Stomach (tissue), 4 donors: ENCODE measurements around the gene CCDC138.

Source experiments
- CTCF ChIP-seq, 7 experiments: fragments of 450-650 bp in 4 of 7; fragments of 200-600 bp in 3 of 7; sonication (generic) in 3 of 7; IDR thresholded peaks; one replicate each; pipeline ENCODE4 v1.5.1; 2016 to 2019; ENCODE audit warnings: antibody characterized with exemption in 7 of 7, control low read depth in 2 of 7, mild to moderate bottlenecking in 1 of 7
- EP300 ChIP-seq: sonication (generic); formaldehyde crosslinking; IDR thresholded peaks from one replicate; pipeline ENCODE4 v1.6.1; 2017; ENCODE audit warnings: antibody characterized with exemption
- POLR2A ChIP-seq, 4 donors: fragments of 450-650 bp; IDR thresholded peaks; one replicate each; pipeline ENCODE4 v1.6.1; 2016; ENCODE audit warnings: antibody characterized with exemption in 4 of 4, control low read depth in 2 of 4, mild to moderate bottlenecking in 1 of 4, moderate library complexity in 1 of 4
- POLR2AphosphoS5 ChIP-seq, 3 donors: sonication (generic); formaldehyde crosslinking; IDR thresholded peaks; one replicate each; pipeline ENCODE4 v1.6.1; 2016; ENCODE audit warnings: antibody characterized with exemption in 3 of 3

- TF ChIP-seq POLR2AphosphoS5 (IDR thresholded peaks at IDR 0.05) (no peak), CTCF (IDR thresholded peaks at IDR 0.05) (no peak), POLR2A (IDR thresholded peaks at IDR 0.05) (no peak), EP300 (no peak)
Measured at GRCh38 chr2:108889907-108890306, 103.3 kb downstream of the CCDC138 start.
